H1 (cell line): ENCODE results near the gene SLC25A27. TPM values are rescaled to one million over a fixed set of nuclear protein-coding genes. Genes with fewer than 3 reads are reported as not detected.

Experiments
- BRCA1 ChIP-seq: IDR thresholded peaks from 2 replicates; pipeline ENCODE4 v1.6.1; 2012; ENCODE audit warnings: low read depth, low read length, improper control_type of control experiment
- CBX8 ChIP-seq: fragments of 300-800, 300-1000 bp; sonication (generic); IDR thresholded peaks from 2 replicates; pipeline ENCODE4 v1.7.1; 2016; ENCODE audit warnings: low read depth, low read length, borderline replicate concordance
- EP300 ChIP-seq, 2 experiments: IDR thresholded peaks; 1 replicate in 1 of 2; 2 replicates in 1 of 2; pipeline ENCODE4 v1.6.1; 2011 to 2012; ENCODE audit warnings: low read depth in 2 of 2, low read length in 2 of 2, mild to moderate bottlenecking in 2 of 2, borderline replicate concordance in 1 of 2, inconsistent platforms in 1 of 2, moderate library complexity in 1 of 2
- JUND ChIP-seq: IDR thresholded peaks from 2 replicates; pipeline ENCODE4 v1.6.1; 2011; ENCODE audit warnings: mild to moderate bottlenecking, improper control_type of control experiment, low read length
- RBBP5 ChIP-seq: IDR thresholded peaks from 2 replicates; pipeline ENCODE4 v1.7.1; 2012; ENCODE audit warnings: low read depth, mild to moderate bottlenecking, inconsistent platforms, low read length, moderate library complexity, borderline replicate concordance
- SIN3A ChIP-seq, 2 experiments: IDR thresholded peaks in 1 of 2; conservative IDR thresholded peaks in 1 of 2; 2 replicates each; pipeline ENCODE4 v1.6.1; 2011 to 2012; ENCODE audit warnings: low read length in 2 of 2, improper control_type of control experiment in 1 of 2, low read depth in 1 of 2, mild to moderate bottlenecking in 1 of 2
- YY1 ChIP-seq: IDR thresholded peaks from 2 replicates; pipeline ENCODE4 v1.6.1; 2011; ENCODE audit warnings: low read depth, mild to moderate bottlenecking, low read length
- ZNF274 ChIP-seq: IDR thresholded peaks from 2 replicates; pipeline ENCODE4 v1.7.0; 2012; ENCODE audit warnings: low read length, borderline replicate concordance; ENCODE audit errors: extremely low read depth
- polyA plus RNA-seq, 7 experiments: library from polyadenylated mRNA; depleted of rRNA in 3 of 7; stranded (reverse) in 5 of 7; unstranded in 2 of 7; fragments of >200 nt in 5 of 7; fragments of 200-250 nt in 2 of 7; gene quantifications; 1 replicate in 5 of 7; 2 replicates in 1 of 7; 4 replicates in 1 of 7; pipeline versions ENCODE4 v1.2.1 to v1.2.3, GENCODE V29; 2011 to 2013; ENCODE audit warnings: missing spikeins in 2 of 7, mixed read lengths in 2 of 7
- total RNA-seq: library from RNA; stranded (reverse); fragmentation: NEBNext Ultra II Directional; extraction: Animal tissue kit (Norgen Biotek cat#: 25700); gene quantifications from 2 replicates; pipeline ENCODE4 v1.2.1, GENCODE V29; 2021
- TF ChIP-seq, protein P1 (sequence below): IDR thresholded peaks from 2 replicates; pipeline ENCODE4 v1.6.1; 2011; ENCODE audit warnings: low read depth, mild to moderate bottlenecking, low read length; ENCODE audit not compliant: insufficient read depth
- TF ChIP-seq, protein P2 (sequence below): fragments of 300-600 bp; sonication (generic); IDR thresholded peaks from 2 replicates; pipeline ENCODE4 v1.7.1; 2012; ENCODE audit warnings: low read length, moderate library complexity, mild to moderate bottlenecking, inconsistent platforms; ENCODE audit not compliant: insufficient replicate concordance

The SLC25A27 gene
- total and polyA plus RNA-seq, 2 of the 8 experiments (the other 6 are each of a cell fraction or from before 2014, with no cell fraction given), result 7.3 to 8.4 TPM

GRCh38 chr6:46655803-46656202, 3.0 kb downstream of the SLC25A27 start (continued):
- no peak for TF ChIP-seq RBBP5
- no peak for TF ChIP-seq ZNF274
- TF ChIP-seq BRCA1, result no peak
- TF ChIP-seq, protein P1, sequence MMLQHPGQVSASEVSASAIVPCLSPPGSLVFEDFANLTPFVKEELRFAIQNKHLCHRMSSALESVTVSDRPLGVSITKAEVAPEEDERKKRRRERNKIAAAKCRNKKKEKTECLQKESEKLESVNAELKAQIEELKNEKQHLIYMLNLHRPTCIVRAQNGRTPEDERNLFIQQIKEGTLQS, result no peak
- no peak for TF ChIP-seq JUND
- TF ChIP-seq, protein P2, sequence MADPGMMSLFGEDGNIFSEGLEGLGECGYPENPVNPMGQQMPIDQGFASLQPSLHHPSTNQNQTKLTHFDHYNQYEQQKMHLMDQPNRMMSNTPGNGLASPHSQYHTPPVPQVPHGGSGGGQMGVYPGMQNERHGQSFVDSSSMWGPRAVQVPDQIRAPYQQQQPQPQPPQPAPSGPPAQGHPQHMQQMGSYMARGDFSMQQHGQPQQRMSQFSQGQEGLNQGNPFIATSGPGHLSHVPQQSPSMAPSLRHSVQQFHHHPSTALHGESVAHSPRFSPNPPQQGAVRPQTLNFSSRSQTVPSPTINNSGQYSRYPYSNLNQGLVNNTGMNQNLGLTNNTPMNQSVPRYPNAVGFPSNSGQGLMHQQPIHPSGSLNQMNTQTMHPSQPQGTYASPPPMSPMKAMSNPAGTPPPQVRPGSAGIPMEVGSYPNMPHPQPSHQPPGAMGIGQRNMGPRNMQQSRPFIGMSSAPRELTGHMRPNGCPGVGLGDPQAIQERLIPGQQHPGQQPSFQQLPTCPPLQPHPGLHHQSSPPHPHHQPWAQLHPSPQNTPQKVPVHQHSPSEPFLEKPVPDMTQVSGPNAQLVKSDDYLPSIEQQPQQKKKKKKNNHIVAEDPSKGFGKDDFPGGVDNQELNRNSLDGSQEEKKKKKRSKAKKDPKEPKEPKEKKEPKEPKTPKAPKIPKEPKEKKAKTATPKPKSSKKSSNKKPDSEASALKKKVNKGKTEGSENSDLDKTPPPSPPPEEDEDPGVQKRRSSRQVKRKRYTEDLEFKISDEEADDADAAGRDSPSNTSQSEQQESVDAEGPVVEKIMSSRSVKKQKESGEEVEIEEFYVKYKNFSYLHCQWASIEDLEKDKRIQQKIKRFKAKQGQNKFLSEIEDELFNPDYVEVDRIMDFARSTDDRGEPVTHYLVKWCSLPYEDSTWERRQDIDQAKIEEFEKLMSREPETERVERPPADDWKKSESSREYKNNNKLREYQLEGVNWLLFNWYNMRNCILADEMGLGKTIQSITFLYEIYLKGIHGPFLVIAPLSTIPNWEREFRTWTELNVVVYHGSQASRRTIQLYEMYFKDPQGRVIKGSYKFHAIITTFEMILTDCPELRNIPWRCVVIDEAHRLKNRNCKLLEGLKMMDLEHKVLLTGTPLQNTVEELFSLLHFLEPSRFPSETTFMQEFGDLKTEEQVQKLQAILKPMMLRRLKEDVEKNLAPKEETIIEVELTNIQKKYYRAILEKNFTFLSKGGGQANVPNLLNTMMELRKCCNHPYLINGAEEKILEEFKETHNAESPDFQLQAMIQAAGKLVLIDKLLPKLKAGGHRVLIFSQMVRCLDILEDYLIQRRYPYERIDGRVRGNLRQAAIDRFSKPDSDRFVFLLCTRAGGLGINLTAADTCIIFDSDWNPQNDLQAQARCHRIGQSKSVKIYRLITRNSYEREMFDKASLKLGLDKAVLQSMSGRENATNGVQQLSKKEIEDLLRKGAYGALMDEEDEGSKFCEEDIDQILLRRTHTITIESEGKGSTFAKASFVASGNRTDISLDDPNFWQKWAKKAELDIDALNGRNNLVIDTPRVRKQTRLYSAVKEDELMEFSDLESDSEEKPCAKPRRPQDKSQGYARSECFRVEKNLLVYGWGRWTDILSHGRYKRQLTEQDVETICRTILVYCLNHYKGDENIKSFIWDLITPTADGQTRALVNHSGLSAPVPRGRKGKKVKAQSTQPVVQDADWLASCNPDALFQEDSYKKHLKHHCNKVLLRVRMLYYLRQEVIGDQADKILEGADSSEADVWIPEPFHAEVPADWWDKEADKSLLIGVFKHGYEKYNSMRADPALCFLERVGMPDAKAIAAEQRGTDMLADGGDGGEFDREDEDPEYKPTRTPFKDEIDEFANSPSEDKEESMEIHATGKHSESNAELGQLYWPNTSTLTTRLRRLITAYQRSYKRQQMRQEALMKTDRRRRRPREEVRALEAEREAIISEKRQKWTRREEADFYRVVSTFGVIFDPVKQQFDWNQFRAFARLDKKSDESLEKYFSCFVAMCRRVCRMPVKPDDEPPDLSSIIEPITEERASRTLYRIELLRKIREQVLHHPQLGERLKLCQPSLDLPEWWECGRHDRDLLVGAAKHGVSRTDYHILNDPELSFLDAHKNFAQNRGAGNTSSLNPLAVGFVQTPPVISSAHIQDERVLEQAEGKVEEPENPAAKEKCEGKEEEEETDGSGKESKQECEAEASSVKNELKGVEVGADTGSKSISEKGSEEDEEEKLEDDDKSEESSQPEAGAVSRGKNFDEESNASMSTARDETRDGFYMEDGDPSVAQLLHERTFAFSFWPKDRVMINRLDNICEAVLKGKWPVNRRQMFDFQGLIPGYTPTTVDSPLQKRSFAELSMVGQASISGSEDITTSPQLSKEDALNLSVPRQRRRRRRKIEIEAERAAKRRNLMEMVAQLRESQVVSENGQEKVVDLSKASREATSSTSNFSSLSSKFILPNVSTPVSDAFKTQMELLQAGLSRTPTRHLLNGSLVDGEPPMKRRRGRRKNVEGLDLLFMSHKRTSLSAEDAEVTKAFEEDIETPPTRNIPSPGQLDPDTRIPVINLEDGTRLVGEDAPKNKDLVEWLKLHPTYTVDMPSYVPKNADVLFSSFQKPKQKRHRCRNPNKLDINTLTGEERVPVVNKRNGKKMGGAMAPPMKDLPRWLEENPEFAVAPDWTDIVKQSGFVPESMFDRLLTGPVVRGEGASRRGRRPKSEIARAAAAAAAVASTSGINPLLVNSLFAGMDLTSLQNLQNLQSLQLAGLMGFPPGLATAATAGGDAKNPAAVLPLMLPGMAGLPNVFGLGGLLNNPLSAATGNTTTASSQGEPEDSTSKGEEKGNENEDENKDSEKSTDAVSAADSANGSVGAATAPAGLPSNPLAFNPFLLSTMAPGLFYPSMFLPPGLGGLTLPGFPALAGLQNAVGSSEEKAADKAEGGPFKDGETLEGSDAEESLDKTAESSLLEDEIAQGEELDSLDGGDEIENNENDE, result no peak
- no peak for TF ChIP-seq CBX8
- 0 out of 2 replicates have a peak, but pooled peaks have one; percentile 58 for TF ChIP-seq YY1
- no peak for TF ChIP-seq SIN3A (conservative IDR thresholded peaks at IDR 0.05 in 1 of 2, IDR thresholded peaks at IDR 0.05 in 1 of 2; ENCODE audit: low read depth in 1 of 2, low read length in 2 of 2)
- no peak for TF ChIP-seq EP300 (IDR thresholded peaks at IDR 0.05; ENCODE audit: borderline replicate concordance in 1 of 2, low read depth in 2 of 2, low read length in 2 of 2)
